Transverse colon (tissue), 3 donors: Measurements from ENCODE around the gene HNRNPR.

Source experiments
- CTCF ChIP-seq, 5 experiments: fragments of 200-600 bp in 3 of 5; fragments of 450-650 bp in 2 of 5; sonication (generic) in 3 of 5; IDR thresholded peaks; 1 replicate in 2 of 5; 2 replicates in 3 of 5; pipeline ENCODE4 v1.5.1; 2016 to 2017; ENCODE audit warnings: antibody characterized with exemption in 5 of 5, inconsistent platforms in 3 of 5, mild to moderate bottlenecking in 2 of 5, moderate library complexity in 1 of 5
- EP300 ChIP-seq: sonication (generic); formaldehyde crosslinking; IDR thresholded peaks from one replicate; pipeline ENCODE4 v1.6.1; 2017; ENCODE audit warnings: antibody characterized with exemption, low read depth
- POLR2A ChIP-seq: fragments of 450-650 bp; IDR thresholded peaks from one replicate; pipeline ENCODE4 v1.6.1; 2016; ENCODE audit warnings: antibody characterized with exemption, mild to moderate bottlenecking, moderate library complexity

DNA sequence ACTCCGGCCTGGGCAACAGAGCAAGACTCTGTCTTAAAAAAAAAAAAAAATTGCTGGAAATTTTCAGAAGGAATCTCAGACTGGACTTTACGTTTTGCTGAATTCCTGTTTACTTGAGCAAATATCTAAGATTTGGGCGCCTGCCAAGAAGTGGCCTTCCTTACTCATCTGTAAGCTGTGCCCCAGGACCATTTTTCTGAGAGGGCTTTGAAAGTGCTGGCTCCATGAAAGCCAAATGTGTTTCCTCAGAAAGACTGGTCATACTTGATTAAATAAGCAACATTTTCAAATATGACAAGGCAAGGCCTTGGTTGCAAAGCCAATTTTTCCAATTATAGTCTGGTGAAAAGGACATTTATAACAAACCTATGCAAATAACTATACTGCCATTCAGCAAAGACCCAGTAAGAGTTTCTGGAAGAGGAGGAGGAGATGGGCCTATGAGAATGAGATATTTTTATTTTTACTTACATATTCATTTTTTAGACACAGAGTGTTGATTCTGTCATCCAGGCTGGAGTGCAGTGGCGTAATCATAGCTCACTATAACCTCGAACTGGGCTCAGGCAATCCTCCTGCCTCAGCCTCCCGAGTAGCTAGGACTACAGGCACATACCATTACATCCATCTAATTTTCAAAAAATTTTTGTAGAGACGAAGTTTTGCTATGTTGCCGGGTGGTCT lies 70.5 kb downstream of the HNRNPR start:
- no peak for TF ChIP-seq POLR2A
- no peak for TF ChIP-seq CTCF (IDR thresholded peaks at IDR 0.05)
- no peak for TF ChIP-seq EP300
